Esophagus squamous epithelium (tissue), 4 donors: Measurements from ENCODE around the gene PRR36.
"Not testable (repeated sequence)": the region's sequence is repeated elsewhere in the genome, so short reads cannot be mapped to it uniquely, and the experiment has no call there.

ENCODE experiments used
- POLR2A ChIP-seq, 4 donors: fragments of 450-650 bp; IDR thresholded peaks; one replicate each; pipeline ENCODE4 v1.6.1; 2017; ENCODE audit warnings: antibody characterized with exemption in 4 of 4, mild to moderate bottlenecking in 4 of 4, moderate library complexity in 3 of 4
- TF ChIP-seq, protein P1 (sequence below), 6 experiments: fragments of 450-650 bp in 4 of 6; fragments of 200-600 bp in 2 of 6; sonication (generic) in 2 of 6; IDR thresholded peaks; one replicate each; pipeline ENCODE4 v1.5.1; 2016 to 2019; ENCODE audit warnings: antibody characterized with exemption in 6 of 6, mild to moderate bottlenecking in 4 of 6, moderate library complexity in 4 of 6

DNA sequence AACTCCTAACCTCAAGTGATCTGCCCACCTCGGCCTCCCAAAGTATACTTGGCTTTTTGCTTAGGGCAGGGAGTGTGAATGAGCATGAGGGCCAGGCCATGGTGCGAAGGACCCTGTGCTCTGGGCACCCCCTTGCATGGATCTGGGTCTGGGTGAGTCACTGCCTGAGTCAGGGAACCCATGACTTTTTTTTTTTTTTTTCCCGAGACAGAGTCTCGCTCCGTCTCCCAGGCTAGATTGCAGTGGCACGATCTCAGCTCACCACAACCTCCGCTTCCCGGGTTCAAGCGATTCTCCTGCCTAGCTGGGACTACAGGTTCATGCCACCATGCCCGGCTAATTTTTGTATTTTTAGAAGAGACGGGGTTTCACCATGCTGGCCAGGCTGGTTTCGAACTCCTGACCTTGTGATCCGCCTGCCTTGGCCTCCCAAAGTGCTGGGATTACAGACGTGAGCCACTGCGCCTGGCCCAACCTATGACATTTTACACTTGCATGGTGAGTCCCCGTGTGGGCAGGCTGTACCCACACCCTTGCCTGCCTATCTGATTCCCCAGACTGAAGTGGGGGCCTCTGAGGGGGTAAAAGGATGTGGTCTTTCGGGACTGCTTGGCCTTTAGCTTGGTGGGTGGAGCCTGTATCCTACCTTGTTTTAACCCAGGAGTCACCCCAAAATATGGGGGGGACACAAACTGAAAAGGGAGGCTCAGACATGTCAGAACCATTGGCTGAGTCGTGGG, 19.3 kb upstream of the PRR36 start:
- TF ChIP-seq, protein P1, sequence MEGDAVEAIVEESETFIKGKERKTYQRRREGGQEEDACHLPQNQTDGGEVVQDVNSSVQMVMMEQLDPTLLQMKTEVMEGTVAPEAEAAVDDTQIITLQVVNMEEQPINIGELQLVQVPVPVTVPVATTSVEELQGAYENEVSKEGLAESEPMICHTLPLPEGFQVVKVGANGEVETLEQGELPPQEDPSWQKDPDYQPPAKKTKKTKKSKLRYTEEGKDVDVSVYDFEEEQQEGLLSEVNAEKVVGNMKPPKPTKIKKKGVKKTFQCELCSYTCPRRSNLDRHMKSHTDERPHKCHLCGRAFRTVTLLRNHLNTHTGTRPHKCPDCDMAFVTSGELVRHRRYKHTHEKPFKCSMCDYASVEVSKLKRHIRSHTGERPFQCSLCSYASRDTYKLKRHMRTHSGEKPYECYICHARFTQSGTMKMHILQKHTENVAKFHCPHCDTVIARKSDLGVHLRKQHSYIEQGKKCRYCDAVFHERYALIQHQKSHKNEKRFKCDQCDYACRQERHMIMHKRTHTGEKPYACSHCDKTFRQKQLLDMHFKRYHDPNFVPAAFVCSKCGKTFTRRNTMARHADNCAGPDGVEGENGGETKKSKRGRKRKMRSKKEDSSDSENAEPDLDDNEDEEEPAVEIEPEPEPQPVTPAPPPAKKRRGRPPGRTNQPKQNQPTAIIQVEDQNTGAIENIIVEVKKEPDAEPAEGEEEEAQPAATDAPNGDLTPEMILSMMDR (IDR thresholded peaks at IDR 0.05), result not testable (repeated sequence)
- not testable (repeated sequence) for TF ChIP-seq POLR2A (IDR thresholded peaks at IDR 0.05)
